H9 (cell line): ENCODE data around the gene BCO1. TPM values are rescaled to one million over a fixed set of nuclear protein-coding genes. Genes with fewer than 3 reads are reported as not detected.

Experiments used
- DNase-seq: peaks from one replicate; pipeline ENCODE4 v3.0.0-alpha.2; 2017
- H2AFZ ChIP-seq: one replicate; pipeline ENCODE4 v1.6.1; 2013; ENCODE audit warnings: mild to moderate bottlenecking, low read length, control low read depth, moderate library complexity
- H2AK5ac ChIP-seq: 2 replicates; pipeline ENCODE4 v1.6.1; 2013; ENCODE audit warnings: low read length, control low read depth, mixed read lengths; ENCODE audit not compliant: insufficient read length
- H2BK120ac ChIP-seq: one replicate; pipeline ENCODE4 v1.6.1; 2013; ENCODE audit warnings: low read depth, mild to moderate bottlenecking, low read length, control low read depth, inconsistent platforms; ENCODE audit not compliant: poor library complexity, severe bottlenecking
- H2BK12ac ChIP-seq: 2 replicates; pipeline ENCODE4 v1.6.1; 2013; ENCODE audit warnings: low read length, control low read depth, mixed read lengths, low read depth; ENCODE audit not compliant: insufficient read length
- H2BK15ac ChIP-seq: 2 replicates; pipeline ENCODE4 v1.6.1; 2013; ENCODE audit warnings: low read depth, low read length, control low read depth
- H2BK20ac ChIP-seq: one replicate; pipeline ENCODE4 v1.6.1; 2013; ENCODE audit warnings: low read depth, mild to moderate bottlenecking, low read length, control low read depth, inconsistent platforms; ENCODE audit not compliant: poor library complexity, severe bottlenecking
- H2BK5ac ChIP-seq: 2 replicates; pipeline ENCODE4 v1.6.1; 2013; ENCODE audit warnings: low read length, control low read depth, mixed read lengths; ENCODE audit not compliant: insufficient read length
- H3K14ac ChIP-seq: 2 replicates; pipeline ENCODE4 v1.6.1; 2013; ENCODE audit warnings: low read length, control low read depth; ENCODE audit not compliant: insufficient read depth
- H3K18ac ChIP-seq: 2 replicates; pipeline ENCODE4 v1.6.1; 2013; ENCODE audit warnings: low read depth, mild to moderate bottlenecking, mixed read lengths, low read length, control low read depth; ENCODE audit not compliant: insufficient read length
- H3K23ac ChIP-seq: 2 replicates; pipeline ENCODE4 v1.6.1; 2013; ENCODE audit warnings: low read length, control low read depth, mixed read lengths, low read depth; ENCODE audit not compliant: insufficient read length
- H3K23me2 ChIP-seq: 2 replicates; pipeline ENCODE4 v1.6.1; 2013; ENCODE audit warnings: low read depth, mild to moderate bottlenecking, mixed read lengths, low read length, control low read depth; ENCODE audit not compliant: insufficient read length, poor library complexity, severe bottlenecking
- H3K27ac ChIP-seq: 2 replicates; pipeline ENCODE4 v1.5.1; 2013; ENCODE audit warnings: low read length, control low read depth, mixed read lengths, low read depth; ENCODE audit not compliant: insufficient read length
- H3K27me3 ChIP-seq: 2 replicates; pipeline ENCODE4 v1.6.1; 2013; ENCODE audit warnings: low read length, control low read depth, inconsistent platforms; ENCODE audit not compliant: insufficient read depth
- H3K4ac ChIP-seq: 2 replicates; pipeline ENCODE4 v1.6.1; 2013; ENCODE audit warnings: low read depth, mild to moderate bottlenecking, control low read depth, inconsistent platforms, low read length, moderate library complexity
- H3K4me1 ChIP-seq: 2 replicates; pipeline ENCODE4 v1.6.1; 2013; ENCODE audit warnings: low read length, control low read depth, inconsistent platforms; ENCODE audit not compliant: insufficient read depth
- H3K4me2 ChIP-seq: 2 replicates; pipeline ENCODE4 v1.6.1; 2013; ENCODE audit warnings: low read length, control low read depth, mixed read lengths; ENCODE audit not compliant: insufficient read length, insufficient read depth
- H3K56ac ChIP-seq: 2 replicates; pipeline ENCODE4 v1.6.1; 2013; ENCODE audit warnings: low read depth, mild to moderate bottlenecking, mixed read lengths, low read length, control low read depth; ENCODE audit not compliant: insufficient read length
- H3K79me1 ChIP-seq: 2 replicates; pipeline ENCODE4 v1.6.1; 2013; ENCODE audit warnings: low read depth, mild to moderate bottlenecking, moderate library complexity, low read length, control low read depth, inconsistent platforms; ENCODE audit not compliant: insufficient read depth, poor library complexity, severe bottlenecking
- H3K79me2 ChIP-seq: 2 replicates; pipeline ENCODE4 v1.6.1; 2013; ENCODE audit warnings: low read length, control low read depth, inconsistent platforms; ENCODE audit not compliant: insufficient read depth
- H3K9ac ChIP-seq: 2 replicates; pipeline ENCODE4 v1.6.1; 2013; ENCODE audit warnings: low read length, control low read depth, mixed read lengths; ENCODE audit not compliant: insufficient read length; ENCODE audit errors: extremely low read depth
- H3K9me3 ChIP-seq: one replicate; pipeline ENCODE4 v1.6.1; 2013; ENCODE audit warnings: low read depth, low read length, inconsistent platforms; ENCODE audit not compliant: control insufficient read depth
- H3T11ph ChIP-seq: one replicate; pipeline ENCODE4 v1.6.1; 2013; ENCODE audit warnings: mild to moderate bottlenecking, low read length, control low read depth, inconsistent platforms
- H4K20me1 ChIP-seq: one replicate; pipeline ENCODE4 v1.6.1; 2013; ENCODE audit not compliant: control insufficient read depth, insufficient read length, insufficient read depth
- H4K5ac ChIP-seq: 2 replicates; pipeline ENCODE4 v1.6.1; 2013; ENCODE audit warnings: low read depth, mild to moderate bottlenecking, mixed read lengths, low read length, control low read depth; ENCODE audit not compliant: insufficient read length
- H4K8ac ChIP-seq: replicated peaks from 2 replicates; pipeline ENCODE4 v1.6.1; 2013; ENCODE audit warnings: low read length, control low read depth, mixed read lengths, low read depth; ENCODE audit not compliant: insufficient read length
- H4K91ac ChIP-seq: 2 replicates; pipeline ENCODE4 v1.6.1; 2013; ENCODE audit warnings: low read depth, mild to moderate bottlenecking, moderate library complexity, mixed read lengths, low read length, control low read depth; ENCODE audit not compliant: insufficient read length
- H3K27ac Mint-ChIP-seq, 3 experiments: 2 replicates in 2 of 3; 3 replicates in 1 of 3; pipeline ENCODE4 v1.8.0; 2020 to 2021; ENCODE audit warnings: mixed read lengths in 3 of 3, mild to moderate bottlenecking in 1 of 3, moderate library complexity in 1 of 3
- H3K27me3 Mint-ChIP-seq: 2 replicates; pipeline ENCODE4 v1.8.0; 2021; ENCODE audit warnings: low read depth, mild to moderate bottlenecking, moderate library complexity, mixed read lengths
- H3K36me3 Mint-ChIP-seq, 3 experiments: 2 replicates in 2 of 3; 3 replicates in 1 of 3; pipeline ENCODE4 v1.8.0; 2020 to 2021; ENCODE audit warnings: low read depth in 3 of 3, mixed read lengths in 3 of 3; ENCODE audit not compliant: insufficient read depth in 1 of 3
- H3K4me1 Mint-ChIP-seq, 2 experiments: 2 replicates each; pipeline ENCODE4 v1.8.0; 2020; ENCODE audit warnings: mixed read lengths in 2 of 2
- H3K4me3 Mint-ChIP-seq, 2 experiments: 2 replicates in 1 of 2; 3 replicates in 1 of 2; pipeline ENCODE4 v1.8.0; 2020 to 2021; ENCODE audit warnings: mild to moderate bottlenecking in 2 of 2, mixed read lengths in 2 of 2, moderate library complexity in 1 of 2
- H3K9me3 Mint-ChIP-seq, 2 experiments: 2 replicates in 1 of 2; 3 replicates in 1 of 2; pipeline ENCODE4 v1.8.0; 2020; ENCODE audit warnings: mild to moderate bottlenecking in 2 of 2, mixed read lengths in 2 of 2, moderate library complexity in 1 of 2
- WGBS: extraction: QIAGEN DNeasy Blood & Tissue Kit; methylation state at CpG from one replicate; pipeline ENCODE4 v1.1.7; 2013; ENCODE audit warnings: missing lambda C conversion rate, low lambda C conversion rate, mixed read lengths; ENCODE audit not compliant: insufficient read length; ENCODE audit errors: extremely low coverage; 5-methylcytosine and 5-hydroxymethylcytosine counted together
- total RNA-seq: library from RNA; stranded (reverse); gene quantifications from 2 replicates; pipeline ENCODE4 v1.2.1, GENCODE V29; 2021
- TF ChIP-seq, protein P1 (sequence below): fragments of 200-600 bp; sonication (generic); conservative IDR thresholded peaks from 3 replicates; pipeline ENCODE4 v1.8.0; 2021; ENCODE audit warnings: antibody characterized with exemption, mild to moderate bottlenecking

Gene BCO1
- total RNA-seq, 1 experiment from 2014 or later, result not detected

- H3K14ac ChIP-seq, result no peak overlapping the region
- no peak overlapping the region for H4K91ac ChIP-seq
- H3K27ac ChIP-seq, result no peak overlapping the region
- H3K23ac ChIP-seq, result no peak overlapping the region
- no peaks in the 10 kb centered on the region for H3K9me3 ChIP-seq
- no peak overlapping the region for H3K18ac ChIP-seq
- no peak overlapping the region for H3K9ac ChIP-seq
- H2BK20ac ChIP-seq, result no peak overlapping the region
- no peak overlapping the region for H2BK15ac ChIP-seq
- H3K4me2 ChIP-seq, result no peak overlapping the region
- no CpG with 5 or more reads among the region's 5 CpGs for WGBS
- H3K56ac ChIP-seq, result no peak overlapping the region
- peaks cover 3% of the 10 kb centered on the region for H4K20me1 ChIP-seq
- H4K5ac ChIP-seq, result no peak overlapping the region
- peaks cover 3 to 7% of the 10 kb centered on the region in 2 experiments; a peak in 1 of 4 replicates for H3K4me1 Mint-ChIP-seq
- H4K8ac ChIP-seq, result no peak overlapping the region
- H3K27ac Mint-ChIP-seq, result no peak overlapping the region
- peaks cover 7% of the 10 kb centered on the region; the same call in 1 of the 2 replicates for H3K79me2 ChIP-seq
- H2BK5ac ChIP-seq, result no peak overlapping the region
- no peak overlapping the region for H2AK5ac ChIP-seq
- no peak overlapping the region for H3T11ph ChIP-seq
- H3K36me3 Mint-ChIP-seq, result peaks cover 0 to 5% (median 2%) of the 10 kb centered on the region in 3 experiments; a peak in 3 of 7 replicates
- H3K4me1 ChIP-seq, result no peaks in the 10 kb centered on the region
- H2AFZ ChIP-seq, result no peak overlapping the region
- DNase-seq, result no peak
- no peaks in the 10 kb centered on the region for H3K9me3 Mint-ChIP-seq
- no peaks in the 10 kb centered on the region for H3K27me3 ChIP-seq
- H3K79me1 ChIP-seq, result peaks cover 11% of the 10 kb centered on the region
- no peak overlapping the region for H2BK120ac ChIP-seq
- no peak overlapping the region for H3K4me3 Mint-ChIP-seq
- no peaks in the 10 kb centered on the region for H3K27me3 Mint-ChIP-seq
- no peak overlapping the region for H2BK12ac ChIP-seq
- no peak overlapping the region for H3K4ac ChIP-seq
- TF ChIP-seq, protein P1, sequence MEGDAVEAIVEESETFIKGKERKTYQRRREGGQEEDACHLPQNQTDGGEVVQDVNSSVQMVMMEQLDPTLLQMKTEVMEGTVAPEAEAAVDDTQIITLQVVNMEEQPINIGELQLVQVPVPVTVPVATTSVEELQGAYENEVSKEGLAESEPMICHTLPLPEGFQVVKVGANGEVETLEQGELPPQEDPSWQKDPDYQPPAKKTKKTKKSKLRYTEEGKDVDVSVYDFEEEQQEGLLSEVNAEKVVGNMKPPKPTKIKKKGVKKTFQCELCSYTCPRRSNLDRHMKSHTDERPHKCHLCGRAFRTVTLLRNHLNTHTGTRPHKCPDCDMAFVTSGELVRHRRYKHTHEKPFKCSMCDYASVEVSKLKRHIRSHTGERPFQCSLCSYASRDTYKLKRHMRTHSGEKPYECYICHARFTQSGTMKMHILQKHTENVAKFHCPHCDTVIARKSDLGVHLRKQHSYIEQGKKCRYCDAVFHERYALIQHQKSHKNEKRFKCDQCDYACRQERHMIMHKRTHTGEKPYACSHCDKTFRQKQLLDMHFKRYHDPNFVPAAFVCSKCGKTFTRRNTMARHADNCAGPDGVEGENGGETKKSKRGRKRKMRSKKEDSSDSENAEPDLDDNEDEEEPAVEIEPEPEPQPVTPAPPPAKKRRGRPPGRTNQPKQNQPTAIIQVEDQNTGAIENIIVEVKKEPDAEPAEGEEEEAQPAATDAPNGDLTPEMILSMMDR, result no peak
- H3K23me2 ChIP-seq, result no peaks in the 10 kb centered on the region
Observed at GRCh38 chr16:81327011-81327410, 88.5 kb downstream of the BCO1 start.
